Stimulated activated CD8-positive, alpha-beta memory T cell treated with anti-CD3 and anti-CD28 coated beads, Interleukin-15, amount 100 ng/mL, for 4 hours (primary cell): ENCODE measurements around the gene NEURL4.

Source experiments
- DNase-seq, 2 donors: peaks; one replicate each; pipeline ENCODE4 v3.0.0-alpha.2; 2020; ENCODE audit warnings: low read depth in 2 of 2

Gene NEURL4

GRCh38 chr17:7304179-7304578 lies 25.0 kb downstream of the NEURL4 start:
- no peak for DNase-seq

GRCh38 chr17:7296189-7296861 lies 32.8 kb downstream of the NEURL4 start:
- peak in 1 of 2 donors; percentile 40 for DNase-seq

DNA sequence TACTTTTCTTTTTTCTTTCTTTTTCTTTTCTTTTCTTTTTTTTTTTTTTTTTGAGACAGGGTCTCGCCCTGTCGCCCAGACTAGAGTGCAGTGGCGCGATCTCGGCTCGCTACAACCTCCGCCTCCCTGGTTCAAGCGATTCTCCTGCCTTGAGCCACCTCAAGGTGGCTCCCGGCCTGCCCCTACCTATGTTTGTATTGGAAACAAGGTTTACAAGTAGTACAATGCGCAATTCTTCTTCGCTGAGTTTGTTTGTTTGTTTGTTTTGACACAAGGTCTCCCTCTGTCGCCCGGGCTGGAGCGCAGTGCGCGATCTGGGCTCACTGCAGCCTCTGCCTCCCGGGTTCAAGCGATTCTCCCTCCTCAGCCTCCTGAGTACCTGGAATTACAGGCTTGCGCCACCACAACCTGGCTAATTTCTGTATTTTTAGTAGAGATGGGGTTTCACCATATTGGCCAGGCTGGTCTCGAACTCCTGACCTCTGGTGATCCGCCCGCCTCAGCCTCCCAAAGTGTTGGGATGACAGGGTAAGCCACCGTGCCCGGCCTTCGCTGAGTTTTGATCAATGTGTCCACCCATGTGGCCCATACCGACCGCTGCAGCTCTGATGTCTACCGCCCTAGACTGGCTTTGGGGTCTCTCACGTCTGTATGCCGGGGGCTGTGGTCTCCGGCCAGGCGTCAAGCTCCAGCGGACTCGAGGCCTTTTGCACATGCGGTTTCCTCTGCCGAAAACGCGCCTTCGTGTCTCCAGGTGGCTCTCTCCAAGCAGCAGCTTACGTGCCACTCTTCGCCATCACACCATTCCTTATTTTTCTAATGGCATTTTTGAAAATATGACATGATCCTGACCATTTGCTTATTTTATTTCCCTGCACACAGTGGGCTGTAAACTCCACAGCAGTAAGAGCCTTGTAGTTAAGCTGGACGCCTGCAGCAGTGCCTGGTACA lies 33.6 kb downstream of the NEURL4 start:
- no peak for DNase-seq

- peak; percentile 57 to 58 for DNase-seq
Measured at GRCh38 chr17:7294614-7295153, 34.5 kb downstream of the NEURL4 start, which contains the start of gene YBX2. Gene YBX2, minus strand, starts transcription at chr17:7294639. Its CDS starts 139 bp downstream, at chr17:7294500.

- no peak for DNase-seq
Measured at GRCh38 chr17:7293816-7294613, 35.1 kb downstream of the NEURL4 start.

GRCh38 chr17:7293159-7293558 lies 36.0 kb downstream of the NEURL4 start:
- DNase-seq = no peak

DNA sequence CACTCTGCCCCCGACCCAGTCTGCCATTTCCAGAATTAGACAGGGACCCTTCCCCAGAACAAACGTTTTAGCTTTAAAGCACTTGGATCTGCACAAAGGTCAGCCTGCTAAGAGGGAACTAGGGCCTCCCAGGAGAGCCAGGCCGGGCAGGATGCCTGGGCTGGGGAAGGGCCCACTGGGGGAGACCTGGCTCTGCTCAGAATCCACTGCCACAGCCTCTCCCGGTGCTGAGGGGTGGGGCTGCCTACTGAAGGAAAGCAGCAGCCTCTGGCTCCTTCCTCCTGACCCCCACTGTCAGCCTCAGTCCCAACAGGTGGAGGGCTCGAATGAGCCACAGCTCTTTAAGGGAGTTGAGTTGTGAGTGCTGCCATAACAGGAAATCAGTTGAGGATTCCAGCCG lies 36.4 kb downstream of the NEURL4 start:
- DNase-seq = no peak

GRCh38 chr17:7292194-7292593 lies 36.9 kb downstream of the NEURL4 start:
- no peak for DNase-seq

DNA sequence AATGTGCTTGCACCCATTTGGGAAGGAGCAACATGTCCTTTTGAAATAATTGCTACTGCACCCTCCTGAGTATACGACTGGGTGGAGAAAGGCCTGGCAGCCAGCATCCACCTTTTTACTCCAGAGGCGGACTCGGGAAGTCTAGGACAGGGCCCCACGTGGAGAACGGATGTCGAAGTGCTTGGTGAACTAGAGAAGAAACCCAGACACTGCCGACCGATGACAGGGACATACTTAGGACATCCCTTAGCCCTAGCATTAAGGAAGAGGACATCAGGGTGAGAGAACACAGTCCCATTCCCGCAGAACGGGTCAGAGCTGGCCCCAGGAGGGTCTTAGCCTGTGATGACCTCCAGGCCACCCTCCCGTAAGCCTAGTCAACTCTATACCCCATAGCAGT lies 38.5 kb downstream of the NEURL4 start:
- no peak for DNase-seq

GRCh38 chr17:7290166-7290565 lies 39.0 kb downstream of the NEURL4 start:
- no peak for DNase-seq

DNA sequence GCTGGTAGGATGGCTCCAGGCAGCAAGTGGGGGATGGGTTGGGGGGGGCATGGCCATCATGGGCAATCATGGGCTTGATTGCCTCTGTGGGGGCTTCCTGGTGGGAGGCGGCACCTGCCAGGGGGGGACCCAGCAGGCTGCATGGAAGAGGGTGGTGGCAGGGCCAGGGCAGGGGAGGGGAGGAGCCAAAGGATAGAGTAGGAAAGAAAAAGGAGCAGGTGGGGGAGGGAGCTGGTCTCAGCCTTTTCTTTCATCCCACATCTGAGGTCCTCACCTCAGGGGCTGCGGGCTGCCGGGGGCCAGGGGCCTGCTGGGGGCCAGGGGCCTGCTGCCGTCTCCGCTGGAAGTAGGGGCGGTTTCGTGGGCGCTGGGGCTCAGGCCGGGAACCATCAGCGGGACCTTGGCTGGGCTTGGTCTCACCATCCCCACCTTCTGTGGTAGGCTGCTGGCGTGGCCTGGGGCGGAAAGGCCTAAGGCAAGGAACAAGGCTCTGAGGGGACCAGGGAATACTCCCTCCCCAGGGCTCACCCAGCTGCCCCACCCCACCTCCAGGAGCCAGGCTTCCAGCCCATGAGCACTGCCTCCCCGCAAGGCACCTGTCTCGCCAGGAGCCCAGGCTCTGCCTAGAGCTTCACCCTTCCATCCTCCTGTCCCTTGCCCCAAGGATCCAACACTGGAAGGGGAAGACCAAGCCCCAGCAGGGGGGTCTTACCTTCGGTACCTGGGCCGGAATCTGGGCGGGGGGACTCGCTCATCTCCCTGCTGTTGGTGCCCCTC lies 39.7 kb downstream of the NEURL4 start:
- no peak for DNase-seq

DNA sequence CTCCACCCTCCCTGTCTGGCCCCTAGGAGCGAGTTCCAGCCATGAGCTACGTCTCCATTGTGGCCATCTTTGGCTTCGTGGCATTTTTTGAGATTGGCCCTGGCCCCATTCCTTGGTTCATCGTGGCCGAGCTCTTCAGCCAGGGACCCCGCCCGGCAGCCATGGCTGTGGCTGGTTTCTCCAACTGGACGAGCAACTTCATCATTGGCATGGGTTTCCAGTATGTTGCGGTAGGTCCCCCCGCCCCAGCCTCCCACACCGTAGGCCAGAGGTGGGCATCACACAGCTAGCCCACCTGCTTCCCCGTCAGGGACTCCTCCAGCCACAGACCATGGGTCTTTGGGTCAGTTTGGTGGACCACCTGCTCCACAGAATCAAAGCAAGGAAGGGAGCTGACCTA lies 43.5 kb downstream of the NEURL4 start:
- DNase-seq = no peak

DNA sequence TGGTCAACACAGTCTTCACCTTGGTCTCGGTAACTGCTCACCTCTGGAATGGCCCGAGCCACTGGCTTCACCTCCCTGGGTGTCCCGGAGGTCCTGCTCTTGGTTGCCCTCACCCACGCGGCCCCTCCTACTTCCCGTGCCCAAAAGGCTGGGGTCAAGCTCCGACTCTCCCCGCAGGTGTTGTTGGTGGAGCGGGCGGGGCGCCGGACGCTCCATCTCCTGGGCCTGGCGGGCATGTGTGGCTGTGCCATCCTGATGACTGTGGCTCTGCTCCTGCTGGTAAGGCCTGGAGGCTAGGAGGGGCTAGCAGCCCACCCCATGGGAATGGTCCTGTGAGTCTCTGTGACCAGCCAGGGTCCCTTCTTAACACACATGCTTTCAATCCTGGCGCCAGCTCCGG lies 44.2 kb downstream of the NEURL4 start:
- DNase-seq = no peak

DNA sequence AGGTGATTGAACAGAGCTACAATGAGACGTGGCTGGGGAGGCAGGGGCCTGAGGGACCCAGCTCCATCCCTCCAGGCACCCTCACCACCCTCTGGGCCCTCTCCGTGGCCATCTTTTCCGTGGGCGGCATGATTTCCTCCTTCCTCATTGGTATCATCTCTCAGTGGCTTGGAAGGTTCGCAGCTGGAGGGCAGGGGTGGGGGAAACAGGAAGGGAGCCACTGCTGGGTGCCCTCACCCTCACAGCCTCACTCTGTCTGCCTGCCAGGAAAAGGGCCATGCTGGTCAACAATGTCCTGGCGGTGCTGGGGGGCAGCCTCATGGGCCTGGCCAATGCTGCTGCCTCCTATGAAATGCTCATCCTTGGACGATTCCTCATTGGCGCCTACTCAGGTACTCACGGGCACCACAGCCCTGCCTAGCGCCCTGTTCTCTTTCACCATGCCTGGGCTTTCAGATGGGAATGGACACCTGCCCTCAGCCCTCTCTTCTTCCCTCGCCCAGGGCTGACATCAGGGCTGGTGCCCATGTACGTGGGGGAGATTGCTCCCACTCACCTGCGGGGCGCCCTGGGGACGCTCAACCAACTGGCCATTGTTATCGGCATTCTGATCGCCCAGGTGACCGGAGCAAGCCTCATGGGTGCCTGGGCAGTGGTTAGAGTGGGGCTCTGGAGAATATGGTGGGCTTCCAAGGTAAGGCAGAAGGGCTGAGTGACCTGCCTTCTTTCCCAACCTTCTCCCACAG lies 45.5 kb downstream of the NEURL4 start:
- no peak for DNase-seq

- DNase-seq = no peak
Measured at GRCh38 chr17:7282752-7283321, 46.3 kb downstream of the NEURL4 start.

DNA sequence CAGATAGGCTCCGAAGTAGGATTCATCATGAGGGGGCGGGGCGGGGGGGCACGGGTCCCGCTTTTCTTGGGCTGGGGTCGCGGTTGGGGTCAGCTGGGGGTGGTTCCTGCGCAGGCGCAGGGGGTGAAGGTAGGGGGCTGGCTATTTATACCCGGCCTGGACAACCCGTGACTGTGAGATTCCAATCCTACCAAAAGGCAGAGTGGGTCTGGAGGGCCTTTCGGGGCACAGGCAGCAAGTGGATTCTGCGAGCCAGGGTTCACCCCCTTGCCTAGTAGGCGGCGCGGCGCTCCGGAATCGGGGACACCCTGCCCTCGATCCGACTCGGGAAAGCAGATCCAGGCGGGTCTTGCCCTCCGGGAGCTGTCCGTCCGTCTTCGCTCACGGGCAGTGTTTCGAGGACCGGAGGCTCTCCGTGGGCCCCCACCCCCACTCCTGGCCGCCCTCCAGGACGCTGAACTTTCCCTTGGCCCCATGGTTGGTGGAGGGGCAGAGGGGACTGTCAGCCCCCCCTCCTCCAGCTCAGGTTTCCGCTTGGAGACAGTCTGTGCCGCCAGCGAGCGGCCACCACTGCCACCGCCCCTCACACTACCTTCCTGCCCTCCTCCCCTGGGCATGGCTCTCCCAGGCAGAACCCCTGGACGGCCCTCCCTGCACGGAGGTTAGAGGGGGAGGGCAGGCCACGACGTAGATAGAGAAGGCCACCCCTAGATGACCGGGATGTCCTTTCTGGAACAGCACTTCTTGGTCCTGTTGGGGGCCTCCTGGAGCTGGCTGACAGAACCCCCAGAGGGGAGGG lies 47.0 kb downstream of the NEURL4 start:
- no peak for DNase-seq

- peak; percentile 71 to 79 for DNase-seq
Measured at GRCh38 chr17:7281074-7281952, 47.8 kb downstream of the NEURL4 start, which contains the start of gene SLC2A4. Gene SLC2A4, plus strand, starts transcription at chr17:7281718. Its CDS starts 217 bp downstream, at chr17:7281935.

GRCh38 chr17:7280519-7281073 lies 48.5 kb downstream of the NEURL4 start:
- DNase-seq = peak; percentile 65 to 68
